Astrocyte (in vitro differentiated cells and primary cell): ENCODE data around the gene OR6C70.
"Not testable (repeated sequence)": the region's sequence is repeated elsewhere in the genome, so short reads cannot be mapped to it uniquely, and the experiment has no call there.

Source experiments
- CTCF ChIP-seq: IDR thresholded peaks from 2 replicates; pipeline ENCODE4 v1.5.1; 2011; ENCODE audit warnings: low read depth, mild to moderate bottlenecking, inconsistent platforms, low read length, moderate library complexity; ENCODE audit not compliant: insufficient read depth
- EZH2 ChIP-seq: IDR thresholded peaks from 2 replicates; pipeline ENCODE4 v1.6.1; 2012; ENCODE audit warnings: mild to moderate bottlenecking, low read length, inconsistent platforms; ENCODE audit not compliant: insufficient read depth

DNA sequence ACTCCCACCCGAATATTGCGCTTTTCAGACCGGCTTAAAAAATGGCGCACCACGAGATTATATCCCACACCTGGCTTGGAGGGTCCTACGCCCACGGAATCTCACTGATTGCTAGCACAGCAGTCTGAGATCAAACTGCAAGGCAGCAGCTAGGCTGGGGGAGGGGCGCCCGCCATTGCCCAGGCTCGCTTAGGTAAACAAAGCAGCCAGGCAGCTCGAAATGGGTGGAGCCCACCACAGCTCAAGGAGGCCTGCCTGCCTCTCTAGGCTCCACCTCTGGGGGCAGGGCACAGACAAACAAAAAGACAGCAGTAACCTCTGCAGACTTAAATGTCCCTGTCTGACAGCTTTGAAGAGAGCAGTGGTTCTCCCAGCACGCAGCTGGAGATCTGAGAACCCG lies 14.3 kb upstream of the OR6C70 start:
- TF ChIP-seq CTCF, EZH2: not testable (repeated sequence)
